ENCODE results near the gene VAT1L.
A peak's percentile ranks its signal among the peaks of the same experiment; 100 is the strongest.

DNA sequence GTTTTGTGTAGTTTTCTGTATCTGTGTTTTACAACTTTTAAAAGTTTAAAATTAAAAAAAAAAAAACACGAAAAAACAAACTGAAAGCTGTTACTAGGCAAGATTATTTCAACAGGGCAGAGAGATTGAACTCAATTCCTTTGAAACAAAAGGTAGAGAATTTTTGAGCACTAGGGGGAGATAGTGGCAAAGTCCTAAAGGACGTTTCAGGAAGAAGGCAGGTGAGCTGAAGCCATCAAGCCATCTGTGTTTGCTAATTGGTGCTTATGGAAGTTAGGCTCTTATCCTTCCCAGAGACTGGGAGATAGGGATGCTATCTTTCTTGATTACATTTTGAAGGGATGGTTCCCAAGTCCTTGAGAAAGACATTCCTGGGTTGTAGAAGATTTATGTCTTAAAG is 163.4 kb downstream of the VAT1L start:
- TF ChIP-seq POLR2A (IDR thresholded peaks at IDR 0.05) = no peak
- TF ChIP-seq, protein P1, sequence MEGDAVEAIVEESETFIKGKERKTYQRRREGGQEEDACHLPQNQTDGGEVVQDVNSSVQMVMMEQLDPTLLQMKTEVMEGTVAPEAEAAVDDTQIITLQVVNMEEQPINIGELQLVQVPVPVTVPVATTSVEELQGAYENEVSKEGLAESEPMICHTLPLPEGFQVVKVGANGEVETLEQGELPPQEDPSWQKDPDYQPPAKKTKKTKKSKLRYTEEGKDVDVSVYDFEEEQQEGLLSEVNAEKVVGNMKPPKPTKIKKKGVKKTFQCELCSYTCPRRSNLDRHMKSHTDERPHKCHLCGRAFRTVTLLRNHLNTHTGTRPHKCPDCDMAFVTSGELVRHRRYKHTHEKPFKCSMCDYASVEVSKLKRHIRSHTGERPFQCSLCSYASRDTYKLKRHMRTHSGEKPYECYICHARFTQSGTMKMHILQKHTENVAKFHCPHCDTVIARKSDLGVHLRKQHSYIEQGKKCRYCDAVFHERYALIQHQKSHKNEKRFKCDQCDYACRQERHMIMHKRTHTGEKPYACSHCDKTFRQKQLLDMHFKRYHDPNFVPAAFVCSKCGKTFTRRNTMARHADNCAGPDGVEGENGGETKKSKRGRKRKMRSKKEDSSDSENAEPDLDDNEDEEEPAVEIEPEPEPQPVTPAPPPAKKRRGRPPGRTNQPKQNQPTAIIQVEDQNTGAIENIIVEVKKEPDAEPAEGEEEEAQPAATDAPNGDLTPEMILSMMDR (IDR thresholded peaks at IDR 0.05) = peak in 3 of 6 experiments; percentile 13 to 34 (median 26)

All from adrenal gland (tissue), 5 donors.